ENCODE results near the gene ABHD12B. TPM values are rescaled to one million over a fixed set of nuclear protein-coding genes. Genes with fewer than 3 reads are reported as not detected.

ABHD12B gene
- total RNA-seq, 1 experiment from 2014 or later = not detected

GRCh38 chr14:50835280-50835679, 36.6 kb upstream of the ABHD12B start:
- peak; percentile 10 for DNase-seq
- H3K4me3 ChIP-seq = no peak overlapping the region
- no peaks in the 10 kb centered on the region for H3K27me3 ChIP-seq
- H3K36me3 ChIP-seq = no peaks in the 10 kb centered on the region
- H3K9me3 ChIP-seq = no peaks in the 10 kb centered on the region

- no peaks in the 10 kb centered on the region for H3K27me3 ChIP-seq
- H3K4me3 ChIP-seq = no peak overlapping the region
- no peaks in the 10 kb centered on the region for H3K36me3 ChIP-seq
- DNase-seq = peak; percentile 15
- no peaks in the 10 kb centered on the region for H3K9me3 ChIP-seq
Observed at GRCh38 chr14:50836515-50836914, 35.3 kb upstream of the ABHD12B start.

GRCh38 chr14:50837271-50837670, 34.6 kb upstream of the ABHD12B start:
- no peaks in the 10 kb centered on the region for H3K36me3 ChIP-seq
- H3K9me3 ChIP-seq = no peaks in the 10 kb centered on the region
- H3K4me3 ChIP-seq = no peak overlapping the region
- H3K27me3 ChIP-seq = no peaks in the 10 kb centered on the region
- no peak for DNase-seq

- no peak for DNase-seq
- Histone ChIP-seq H3K4me3 (no peak overlapping the region), H3K9me3 (no peaks in the 10 kb centered on the region), H3K27me3 (no peaks in the 10 kb centered on the region), H3K36me3 (no peaks in the 10 kb centered on the region)
Observed at GRCh38 chr14:50837850-50838470, 33.9 kb upstream of the ABHD12B start.

GRCh38 chr14:50839048-50839447, 32.8 kb upstream of the ABHD12B start:
- H3K9me3 ChIP-seq = no peaks in the 10 kb centered on the region
- no peak for DNase-seq
- H3K27me3 ChIP-seq = no peaks in the 10 kb centered on the region
- H3K4me3 ChIP-seq = no peak overlapping the region
- H3K36me3 ChIP-seq = no peaks in the 10 kb centered on the region

GRCh38 chr14:50839691-50840090, 32.2 kb upstream of the ABHD12B start:
- H3K9me3 ChIP-seq = no peaks in the 10 kb centered on the region
- no peak for DNase-seq

GRCh38 chr14:50844391-50844790, 27.5 kb upstream of the ABHD12B start:
- H3K36me3 ChIP-seq = no peaks in the 10 kb centered on the region
- no peaks in the 10 kb centered on the region for H3K9me3 ChIP-seq
- no peak overlapping the region for H3K4me3 ChIP-seq
- H3K27me3 ChIP-seq = no peaks in the 10 kb centered on the region
- DNase-seq = no peak

More at GRCh38 chr14:50839691-50840090, 32.2 kb upstream of the ABHD12B start:
- Histone ChIP-seq H3K4me3 (no peak overlapping the region), H3K36me3 (no peaks in the 10 kb centered on the region), H3K27me3 (no peaks in the 10 kb centered on the region)

GRCh38 chr14:50845166-50845565, 26.7 kb upstream of the ABHD12B start:
- H3K27me3 ChIP-seq = no peaks in the 10 kb centered on the region
- H3K9me3 ChIP-seq = no peaks in the 10 kb centered on the region
- DNase-seq = no peak
- H3K4me3 ChIP-seq = no peak overlapping the region
- no peaks in the 10 kb centered on the region for H3K36me3 ChIP-seq

- Histone ChIP-seq H3K4me3 (no peak overlapping the region), H3K9me3 (no peaks in the 10 kb centered on the region), H3K36me3 (no peaks in the 10 kb centered on the region), H3K27me3 (no peaks in the 10 kb centered on the region)
- peak; percentile 6 for DNase-seq
Observed at GRCh38 chr14:50846226-50846880, 25.5 kb upstream of the ABHD12B start.

GRCh38 chr14:50853891-50854290, 18.0 kb upstream of the ABHD12B start:
- H3K4me3 ChIP-seq = no peak overlapping the region
- H3K9me3 ChIP-seq = no peaks in the 10 kb centered on the region
- no peaks in the 10 kb centered on the region for H3K36me3 ChIP-seq
- no peaks in the 10 kb centered on the region for H3K27me3 ChIP-seq
- no peak for DNase-seq

GRCh38 chr14:50854521-50854920, 17.3 kb upstream of the ABHD12B start:
- Histone ChIP-seq H3K36me3 (no peaks in the 10 kb centered on the region), H3K9me3 (no peaks in the 10 kb centered on the region), H3K4me3 (no peak overlapping the region), H3K27me3 (no peaks in the 10 kb centered on the region)
- no peak for DNase-seq

GRCh38 chr14:50855558-50855957, 16.3 kb upstream of the ABHD12B start:
- Histone ChIP-seq H3K27me3 (no peaks in the 10 kb centered on the region), H3K4me3 (no peak overlapping the region), H3K9me3 (no peaks in the 10 kb centered on the region), H3K36me3 (no peaks in the 10 kb centered on the region)
- no peak for DNase-seq

- DNase-seq = no peak
- no peak overlapping the region for H3K4me3 ChIP-seq
- H3K9me3 ChIP-seq = no peaks in the 10 kb centered on the region
- H3K36me3 ChIP-seq = no peaks in the 10 kb centered on the region
- H3K27me3 ChIP-seq = no peaks in the 10 kb centered on the region
Observed at GRCh38 chr14:50856660-50857059, 15.2 kb upstream of the ABHD12B start.

- Histone ChIP-seq H3K27me3 (no peaks in the 10 kb centered on the region), H3K36me3 (no peaks in the 10 kb centered on the region), H3K4me3 (peak overlapping the region; percentile 41), H3K9me3 (no peaks in the 10 kb centered on the region)
- DNase-seq = no peak
Observed at GRCh38 chr14:50859296-50859624, 12.6 kb upstream of the ABHD12B start.

- H3K27me3 ChIP-seq = no peaks in the 10 kb centered on the region
- H3K36me3 ChIP-seq = no peaks in the 10 kb centered on the region
- peak overlapping the region; percentile 41 for H3K4me3 ChIP-seq
- no peaks in the 10 kb centered on the region for H3K9me3 ChIP-seq
- DNase-seq = peak; percentile 65
Observed at GRCh38 chr14:50860478-50861086, 11.3 kb upstream of the ABHD12B start.

GRCh38 chr14:50862036-50862570, 9.8 kb upstream of the ABHD12B start:
- H3K36me3 ChIP-seq = no peaks in the 10 kb centered on the region
- DNase-seq = no peak
- no peak overlapping the region for H3K4me3 ChIP-seq

GRCh38 chr14:50864237-50864636, 7.6 kb upstream of the ABHD12B start:
- H3K4me3 ChIP-seq = no peak overlapping the region
- DNase-seq = no peak
- H3K36me3 ChIP-seq = no peaks in the 10 kb centered on the region
- H3K27me3 ChIP-seq = no peaks in the 10 kb centered on the region
- no peaks in the 10 kb centered on the region for H3K9me3 ChIP-seq

More at GRCh38 chr14:50862036-50862570, 9.8 kb upstream of the ABHD12B start:
- no peaks in the 10 kb centered on the region for H3K27me3 ChIP-seq
- H3K9me3 ChIP-seq = no peaks in the 10 kb centered on the region

GRCh38 chr14:50864946-50865345, 6.9 kb upstream of the ABHD12B start:
- H3K4me3 ChIP-seq = no peak overlapping the region
- H3K36me3 ChIP-seq = no peaks in the 10 kb centered on the region
- H3K9me3 ChIP-seq = no peaks in the 10 kb centered on the region
- no peak for DNase-seq
- no peaks in the 10 kb centered on the region for H3K27me3 ChIP-seq
